WTC11 (cell line): ENCODE measurements around the gene MEIS1. TPM values are rescaled to one million over a fixed set of nuclear protein-coding genes. Genes with fewer than 3 reads are reported as not detected.
A peak's percentile ranks its signal among the peaks of the same experiment; 100 is the strongest.

Source experiments
- ATAC-seq: fragments of 200-7000 bp; cut with Tn5 transposase; 2 replicates; pipeline ENCODE4 v1.10.0; 2021; ENCODE audit warnings: mild to moderate bottlenecking, moderate library complexity
- CTCF ChIA-PET: fragments of 300-600 bp; sonication (Branson Sonifier 250); formaldehyde crosslinking; loops from one replicate; lab custom pipeline; 2021; ENCODE audit warnings: antibody characterized with exemption; lab: Charles Lee
- POLR2A ChIA-PET: fragments of 350-600 bp; sonication (Branson Sonifier 250); formaldehyde crosslinking; loops from one replicate; lab custom pipeline; 2021; ENCODE audit warnings: antibody characterized with exemption; lab: Charles Lee
- DNase-seq: peaks from one replicate; pipeline ENCODE4 v3.0.0; 2021; ENCODE audit warnings: low spot score
- H3K27ac Mint-ChIP-seq: 2 replicates; pipeline ENCODE4 v1.8.0; 2021; ENCODE audit warnings: mixed read lengths
- H3K27me3 Mint-ChIP-seq: 2 replicates; pipeline ENCODE4 v1.8.0; 2021; ENCODE audit warnings: low read depth, mild to moderate bottlenecking, moderate library complexity, mixed read lengths
- H3K36me3 Mint-ChIP-seq: 2 replicates; pipeline ENCODE4 v1.8.0; 2021; ENCODE audit warnings: mixed read lengths
- H3K4me1 Mint-ChIP-seq: 2 replicates; pipeline ENCODE4 v1.8.0; 2022; ENCODE audit warnings: mixed read lengths
- H3K4me3 Mint-ChIP-seq: 2 replicates; pipeline ENCODE4 v1.8.0; 2021; ENCODE audit warnings: mild to moderate bottlenecking, moderate library complexity, mixed read lengths
- H3K9me3 Mint-ChIP-seq: 2 replicates; pipeline ENCODE4 v1.8.0; 2021; ENCODE audit warnings: mixed read lengths
- CBFB ChIP-seq: sonication (generic); formaldehyde crosslinking; IDR thresholded peaks from 2 replicates; pipeline ENCODE4 v1.8.1; 2022; ENCODE audit warnings: mild to moderate bottlenecking, low read depth, missing genetic modification reagents
- CREM ChIP-seq: sonication (generic); formaldehyde crosslinking; IDR thresholded peaks from 2 replicates; pipeline ENCODE4 v1.8.1; 2022; ENCODE audit warnings: mild to moderate bottlenecking, missing genetic modification reagents, moderate library complexity
- FOXK1 ChIP-seq: sonication (generic); formaldehyde crosslinking; IDR thresholded peaks from 2 replicates; pipeline ENCODE4 v1.8.0; 2022; ENCODE audit warnings: mild to moderate bottlenecking, moderate library complexity, missing genetic modification reagents
- FOXP1 ChIP-seq: sonication (generic); formaldehyde crosslinking; IDR thresholded peaks from 2 replicates; pipeline ENCODE4 v1.8.0; 2022; ENCODE audit warnings: missing genetic modification reagents, mild to moderate bottlenecking, moderate library complexity, borderline replicate concordance
- GTF2I ChIP-seq: fragments of 250-450 bp; sonication (Bioruptor Pico); conservative IDR thresholded peaks from 2 replicates; pipeline ENCODE4 v1.4.0; 2021; ENCODE audit warnings: mild to moderate bottlenecking
- JAZF1 ChIP-seq: fragments of 250-450 bp; sonication (Bioruptor Pico); IDR thresholded peaks from 2 replicates; pipeline ENCODE4 v1.9.0; 2021; ENCODE audit warnings: moderate library complexity, mild to moderate bottlenecking, inconsistent platforms
- NFATC4 ChIP-seq: fragments of 250-450 bp; sonication (Bioruptor Pico); IDR thresholded peaks from 2 replicates; pipeline ENCODE4 v1.9.0; 2021; ENCODE audit warnings: mild to moderate bottlenecking
- OVOL2 ChIP-seq: fragments of 250-450 bp; sonication (Bioruptor Pico); IDR thresholded peaks from 2 replicates; pipeline ENCODE4 v1.9.0; 2021; ENCODE audit warnings: mild to moderate bottlenecking, borderline replicate concordance
- PREB ChIP-seq: sonication (generic); formaldehyde crosslinking; IDR thresholded peaks from 2 replicates; pipeline ENCODE4 v1.8.1; 2022; ENCODE audit warnings: mild to moderate bottlenecking, missing genetic modification reagents, moderate library complexity, borderline replicate concordance
- SMAD3 ChIP-seq: sonication (generic); formaldehyde crosslinking; IDR thresholded peaks from 2 replicates; pipeline ENCODE4 v1.8.0; 2022; ENCODE audit warnings: missing genetic modification reagents, mild to moderate bottlenecking, borderline replicate concordance
- STAT6 ChIP-seq: sonication (generic); formaldehyde crosslinking; conservative IDR thresholded peaks from 2 replicates; pipeline ENCODE4 v1.8.1; 2023; ENCODE audit warnings: mild to moderate bottlenecking, low read depth, missing genetic modification reagents, moderate library complexity
- TCF7 ChIP-seq: sonication (generic); formaldehyde crosslinking; IDR thresholded peaks from 2 replicates; pipeline ENCODE4 v1.8.0; 2022; ENCODE audit warnings: mild to moderate bottlenecking, low read depth, missing genetic modification reagents, moderate library complexity
- ZBTB21 ChIP-seq: sonication (generic); formaldehyde crosslinking; IDR thresholded peaks from 2 replicates; pipeline ENCODE4 v1.8.1; 2023; ENCODE audit warnings: mild to moderate bottlenecking, missing genetic modification reagents, borderline replicate concordance
- ZNF138 ChIP-seq: sonication (generic); formaldehyde crosslinking; conservative IDR thresholded peaks from 2 replicates; pipeline ENCODE4 v1.8.1; 2022; ENCODE audit warnings: mild to moderate bottlenecking, moderate library complexity, missing genetic modification reagents
- ZNF317 ChIP-seq: sonication (generic); formaldehyde crosslinking; IDR thresholded peaks from 2 replicates; pipeline ENCODE4 v1.8.1; 2023; ENCODE audit warnings: low read depth, mild to moderate bottlenecking, moderate library complexity, missing genetic modification reagents, borderline replicate concordance
- ZNF423 ChIP-seq: fragments of 250-450 bp; sonication (Bioruptor Pico); IDR thresholded peaks from 2 replicates; pipeline ENCODE4 v2.1.2; 2022; ENCODE audit warnings: mild to moderate bottlenecking, moderate library complexity
- total RNA-seq: library from RNA; stranded (reverse); gene quantifications from 3 replicates; pipeline ENCODE4 v1.2.3, GENCODE V29; 2021
- TF ChIP-seq, protein P1 (sequence below): sonication (generic); formaldehyde crosslinking; IDR thresholded peaks from 2 replicates; pipeline ENCODE4 v1.8.1; 2022; ENCODE audit warnings: mild to moderate bottlenecking, moderate library complexity, missing genetic modification reagents
- TF ChIP-seq, protein P2 (sequence below): sonication (generic); formaldehyde crosslinking; IDR thresholded peaks from 2 replicates; pipeline ENCODE4 v1.8.0; 2022; ENCODE audit warnings: mild to moderate bottlenecking, missing genetic modification reagents

Gene MEIS1
- total RNA-seq, 1 experiment from 2014 or later, result 0.48 TPM

DNA sequence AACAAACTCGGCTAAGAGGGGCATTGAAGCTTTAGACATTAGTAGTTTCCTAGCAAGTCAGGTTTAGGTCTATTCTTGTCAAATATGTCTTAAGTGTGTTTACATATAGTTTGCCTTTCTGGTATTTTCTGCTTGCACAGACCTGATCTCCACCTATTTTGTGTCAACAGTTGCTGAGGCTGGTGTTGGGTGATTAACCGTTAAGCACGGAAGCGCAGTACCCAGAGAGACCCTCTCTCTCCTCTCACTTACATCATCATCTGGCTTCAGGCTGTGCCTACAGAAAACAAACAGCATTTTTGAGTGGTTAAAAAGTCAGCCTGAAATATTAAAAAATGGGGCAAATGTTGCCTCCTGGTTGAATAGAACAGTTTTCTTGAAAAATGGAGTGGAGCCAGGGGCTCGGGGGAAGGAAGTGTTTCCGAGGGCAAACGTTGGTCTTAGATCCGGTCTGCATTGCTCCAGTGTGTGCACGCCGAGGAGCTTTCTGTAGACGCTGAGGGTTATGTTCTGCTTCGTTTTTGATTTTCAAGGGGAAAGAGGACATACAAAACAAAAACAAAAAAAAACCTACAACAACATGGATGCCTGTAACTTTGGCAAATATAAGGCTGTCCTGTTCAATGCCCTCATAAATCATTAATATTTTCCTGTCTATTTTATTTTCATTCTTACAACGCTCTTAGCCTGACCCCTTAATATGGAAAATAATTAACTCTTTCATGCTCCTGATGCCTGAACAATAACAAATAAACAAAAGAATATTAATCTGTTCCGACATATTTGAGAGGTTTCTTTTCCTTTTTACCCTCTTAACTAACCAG is 120.8 kb downstream of the MEIS1 start:
- Mint-ChIP-seq H3K4me3 (no peak overlapping the region), H3K27me3 (no peaks in the 10 kb centered on the region; the same call in 1 of the 2 replicates), H3K4me1 (peaks cover 10% of the 10 kb centered on the region), H3K27ac (no peak overlapping the region), H3K36me3 (no peaks in the 10 kb centered on the region)
- ATAC-seq (no peak), DNase-seq (no peak)
- ChIA-PET CTCF (interaction anchor here (1.5 kb wide), 1 partner anchor 32 kb away, joined by 3 read pairs; no protein-coding TSS in a partner anchor), POLR2A (interaction anchor here (0.6 kb wide), 1 partner anchor 10 kb away, joined by 3 read pairs; no protein-coding TSS in a partner anchor)
- no peak for TF ChIP-seq TCF7
- TF ChIP-seq CBFB (CRISPR knock-in tag), result no peak
- TF ChIP-seq NFATC4 (CRISPR knock-in tag), result no peak
- no peak for TF ChIP-seq OVOL2 (CRISPR knock-in tag)
- TF ChIP-seq GTF2I (CRISPR knock-in tag), result no peak
- TF ChIP-seq CREM, result no peak
- TF ChIP-seq JAZF1, result no peak
- no peak for TF ChIP-seq ZBTB21 (CRISPR knock-in tag)
- TF ChIP-seq, all 79 proteins: peak for 0
- no peaks in the 10 kb centered on the region for H3K9me3 Mint-ChIP-seq

GRCh38 chr2:66559672-66560071 is 124.7 kb downstream of the MEIS1 start:
- CTCF ChIA-PET, result no interaction called here
- H3K27me3 Mint-ChIP-seq, result no peaks in the 10 kb centered on the region; the same call in 1 of the 2 replicates
- H3K4me1 Mint-ChIP-seq, result peaks cover 15% of the 10 kb centered on the region
- H3K4me3 Mint-ChIP-seq, result no peak overlapping the region
- H3K27ac Mint-ChIP-seq, result no peak overlapping the region
- ATAC-seq (no peak), DNase-seq (no peak)
- POLR2A ChIA-PET, result no interaction called here
- H3K9me3 Mint-ChIP-seq, result no peaks in the 10 kb centered on the region
- TF ChIP-seq SMAD3 (CRISPR knock-in tag) (no peak), CBFB (CRISPR knock-in tag) (no peak), STAT6 (no peak)
- TF ChIP-seq, protein P1, sequence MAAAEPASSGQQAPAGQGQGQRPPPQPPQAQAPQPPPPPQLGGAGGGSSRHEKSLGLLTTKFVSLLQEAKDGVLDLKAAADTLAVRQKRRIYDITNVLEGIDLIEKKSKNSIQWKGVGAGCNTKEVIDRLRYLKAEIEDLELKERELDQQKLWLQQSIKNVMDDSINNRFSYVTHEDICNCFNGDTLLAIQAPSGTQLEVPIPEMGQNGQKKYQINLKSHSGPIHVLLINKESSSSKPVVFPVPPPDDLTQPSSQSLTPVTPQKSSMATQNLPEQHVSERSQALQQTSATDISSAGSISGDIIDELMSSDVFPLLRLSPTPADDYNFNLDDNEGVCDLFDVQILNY, result no peak
- H3K36me3 Mint-ChIP-seq, result no peaks in the 10 kb centered on the region

DNA sequence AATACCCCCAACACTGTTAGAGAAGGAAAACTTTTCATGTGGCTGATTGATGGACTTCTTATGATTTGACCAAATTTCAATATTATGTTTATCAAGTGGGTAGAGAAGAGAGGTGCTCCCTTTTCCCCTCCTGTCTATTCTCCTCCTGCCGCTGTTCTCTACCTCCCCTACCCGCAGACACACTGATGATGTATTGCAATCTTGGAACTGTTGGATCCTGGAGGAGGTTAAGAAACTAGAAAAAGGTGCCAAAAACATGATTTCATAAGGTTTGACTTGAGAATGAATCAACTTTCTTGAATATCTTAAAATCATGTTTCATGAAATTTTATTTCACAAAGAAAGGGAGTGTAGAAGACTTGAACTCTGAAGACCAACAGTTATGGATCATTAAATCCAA is 125.8 kb downstream of the MEIS1 start:
- no peak overlapping the region for H3K4me3 Mint-ChIP-seq
- ATAC-seq (no peak), DNase-seq (no peak)
- H3K27ac Mint-ChIP-seq, result no peak overlapping the region
- ChIA-PET POLR2A (no interaction called here), CTCF (no interaction called here)
- H3K27me3 Mint-ChIP-seq, result no peaks in the 10 kb centered on the region; the same call in 1 of the 2 replicates
- no peaks in the 10 kb centered on the region for H3K9me3 Mint-ChIP-seq
- peaks cover 15% of the 10 kb centered on the region for H3K4me1 Mint-ChIP-seq
- TF ChIP-seq ZNF138, result no peak
- TF ChIP-seq FOXK1 (CRISPR knock-in tag), result no peak
- TF ChIP-seq ZNF423, result no peak
- no peaks in the 10 kb centered on the region for H3K36me3 Mint-ChIP-seq

DNA sequence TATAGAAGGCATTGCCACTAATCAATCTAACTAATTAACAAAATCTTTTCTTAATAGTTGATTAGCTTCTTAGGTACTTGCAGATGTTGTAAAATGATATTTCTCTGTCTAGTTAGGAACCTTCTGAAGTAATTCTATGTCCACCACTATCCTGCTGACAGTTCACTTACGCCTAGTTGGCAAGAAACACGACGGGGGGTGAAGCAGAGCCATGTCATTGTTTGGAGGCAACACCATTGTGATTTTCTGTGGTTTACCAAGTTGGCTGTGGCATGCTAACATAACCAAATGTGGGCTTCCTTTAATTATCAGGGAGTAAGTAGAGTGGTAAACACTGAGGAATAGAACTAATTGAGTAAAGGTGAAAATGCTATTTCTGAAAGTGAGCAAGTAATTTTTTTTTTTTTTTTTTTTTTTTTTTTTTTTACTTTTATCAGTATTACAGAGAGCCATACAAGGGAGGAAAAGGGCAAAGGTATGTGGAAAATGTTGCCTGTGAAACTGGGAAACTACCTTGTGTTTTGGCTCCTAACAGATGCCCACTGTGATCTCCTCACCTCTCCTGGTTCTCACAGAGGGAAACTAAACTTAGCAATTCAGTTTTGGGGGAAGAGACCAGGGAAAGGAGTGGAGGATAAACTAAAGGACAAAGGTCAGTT is 126.8 kb downstream of the MEIS1 start:
- no peaks in the 10 kb centered on the region for H3K36me3 Mint-ChIP-seq
- DNase-seq (no peak), ATAC-seq (peak; percentile 69)
- H3K4me3 Mint-ChIP-seq, result no peak overlapping the region
- peaks cover 18% of the 10 kb centered on the region for H3K4me1 Mint-ChIP-seq
- H3K9me3 Mint-ChIP-seq, result no peaks in the 10 kb centered on the region
- H3K27me3 Mint-ChIP-seq, result no peaks in the 10 kb centered on the region
- peak overlapping the region; percentile 77; the same call in 1 of the 2 replicates for H3K27ac Mint-ChIP-seq
- POLR2A ChIA-PET, result no interaction called here
- CTCF ChIA-PET, result no interaction called here
- TF ChIP-seq STAT6 (no peak), NFATC4 (CRISPR knock-in tag) (no peak), PREB (CRISPR knock-in tag) (no peak), ZNF317 (no peak), FOXP1 (CRISPR knock-in tag) (no peak)
- TF ChIP-seq, protein P2, sequence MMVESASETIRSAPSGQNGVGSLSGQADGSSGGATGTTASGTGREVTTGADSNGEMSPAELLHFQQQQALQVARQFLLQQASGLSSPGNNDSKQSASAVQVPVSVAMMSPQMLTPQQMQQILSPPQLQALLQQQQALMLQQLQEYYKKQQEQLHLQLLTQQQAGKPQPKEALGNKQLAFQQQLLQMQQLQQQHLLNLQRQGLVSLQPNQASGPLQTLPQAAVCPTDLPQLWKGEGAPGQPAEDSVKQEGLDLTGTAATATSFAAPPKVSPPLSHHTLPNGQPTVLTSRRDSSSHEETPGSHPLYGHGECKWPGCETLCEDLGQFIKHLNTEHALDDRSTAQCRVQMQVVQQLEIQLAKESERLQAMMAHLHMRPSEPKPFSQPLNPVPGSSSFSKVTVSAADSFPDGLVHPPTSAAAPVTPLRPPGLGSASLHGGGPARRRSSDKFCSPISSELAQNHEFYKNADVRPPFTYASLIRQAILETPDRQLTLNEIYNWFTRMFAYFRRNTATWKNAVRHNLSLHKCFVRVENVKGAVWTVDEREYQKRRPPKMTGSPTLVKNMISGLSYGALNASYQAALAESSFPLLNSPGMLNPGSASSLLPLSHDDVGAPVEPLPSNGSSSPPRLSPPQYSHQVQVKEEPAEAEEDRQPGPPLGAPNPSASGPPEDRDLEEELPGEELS, result no peak
